NCI-H2107 treated with DMSO at 0.1 percent for 48 hours (cell line): Measurements from ENCODE around the gene BPIFA1.

Source experiments
- DNase-seq: peaks from one replicate; lab custom pipeline; 2025; ENCODE audit not compliant: unreplicated experiment; lab: John Stamatoyannopoulos, UW

The BPIFA1 gene

DNA sequence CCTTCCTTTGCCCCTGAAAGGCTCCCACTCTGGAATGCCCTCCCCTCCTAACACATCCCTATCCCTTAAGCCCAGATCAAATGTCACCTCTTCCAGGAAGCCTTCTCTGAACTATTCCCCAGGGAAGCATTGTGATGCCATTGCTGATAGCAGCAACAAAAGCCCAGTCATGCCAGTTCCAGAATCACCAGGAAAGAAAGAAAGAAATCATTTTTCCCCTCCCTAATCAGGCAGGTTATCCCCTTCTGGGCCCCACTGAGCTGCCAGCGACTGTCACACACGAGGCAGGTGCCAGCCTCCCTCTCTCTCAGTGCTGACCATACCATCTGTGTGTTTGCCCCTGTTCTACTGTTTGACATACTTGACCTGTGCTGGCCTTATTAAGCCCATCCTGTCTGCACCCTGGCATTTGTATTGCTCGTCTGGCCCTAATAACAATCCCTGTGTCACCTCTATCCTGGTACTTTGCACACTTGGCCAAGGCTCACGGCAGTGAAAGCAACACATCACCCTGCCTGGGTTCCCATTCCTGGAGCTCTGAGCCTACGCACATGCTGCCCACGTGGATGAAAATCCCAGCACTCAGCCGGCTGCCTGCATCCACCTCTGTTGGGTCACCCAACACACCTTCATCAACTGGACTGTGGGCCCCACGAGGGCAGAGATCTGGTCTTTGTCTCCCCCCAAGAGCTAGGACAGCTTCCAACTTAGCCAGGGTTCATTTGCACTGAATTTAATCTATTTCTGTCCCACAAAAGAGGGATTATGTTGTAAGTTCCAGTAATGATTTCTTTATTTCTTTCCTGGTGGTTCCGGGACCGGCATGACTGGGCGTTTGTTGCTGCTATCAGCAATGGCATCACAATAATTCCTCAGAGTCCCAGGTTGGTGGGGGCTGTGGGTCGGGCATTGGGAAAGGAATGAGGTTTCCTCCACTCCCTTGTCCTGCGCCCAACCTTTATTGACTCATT, 42.0 kb downstream of the BPIFA1 start:
- no peak for DNase-seq

- DNase-seq = no peak
Measured at GRCh38 chr20:33278700-33279099, 42.9 kb downstream of the BPIFA1 start.

- DNase-seq = no peak
Measured at GRCh38 chr20:33279261-33279910, 43.6 kb downstream of the BPIFA1 start.

GRCh38 chr20:33280000-33280680, 44.3 kb downstream of the BPIFA1 start:
- no peak for DNase-seq

GRCh38 chr20:33280775-33281174, 45.0 kb downstream of the BPIFA1 start:
- no peak for DNase-seq

- DNase-seq = no peak
Measured at GRCh38 chr20:33281550-33282146, 45.9 kb downstream of the BPIFA1 start.

GRCh38 chr20:33282196-33282934, 46.6 kb downstream of the BPIFA1 start:
- no peak for DNase-seq

GRCh38 chr20:33282991-33283555, 47.3 kb downstream of the BPIFA1 start, which contains the start of gene BPIFB1:
BPIFB1 (plus strand) TSS chr20:33283214; CDS start chr20:33286074, 2,860 bp downstream.
- DNase-seq = no peak

- no peak for DNase-seq
Measured at GRCh38 chr20:33284284-33284683, 48.5 kb downstream of the BPIFA1 start.

GRCh38 chr20:33284937-33285336, 49.1 kb downstream of the BPIFA1 start:
- no peak for DNase-seq

DNA sequence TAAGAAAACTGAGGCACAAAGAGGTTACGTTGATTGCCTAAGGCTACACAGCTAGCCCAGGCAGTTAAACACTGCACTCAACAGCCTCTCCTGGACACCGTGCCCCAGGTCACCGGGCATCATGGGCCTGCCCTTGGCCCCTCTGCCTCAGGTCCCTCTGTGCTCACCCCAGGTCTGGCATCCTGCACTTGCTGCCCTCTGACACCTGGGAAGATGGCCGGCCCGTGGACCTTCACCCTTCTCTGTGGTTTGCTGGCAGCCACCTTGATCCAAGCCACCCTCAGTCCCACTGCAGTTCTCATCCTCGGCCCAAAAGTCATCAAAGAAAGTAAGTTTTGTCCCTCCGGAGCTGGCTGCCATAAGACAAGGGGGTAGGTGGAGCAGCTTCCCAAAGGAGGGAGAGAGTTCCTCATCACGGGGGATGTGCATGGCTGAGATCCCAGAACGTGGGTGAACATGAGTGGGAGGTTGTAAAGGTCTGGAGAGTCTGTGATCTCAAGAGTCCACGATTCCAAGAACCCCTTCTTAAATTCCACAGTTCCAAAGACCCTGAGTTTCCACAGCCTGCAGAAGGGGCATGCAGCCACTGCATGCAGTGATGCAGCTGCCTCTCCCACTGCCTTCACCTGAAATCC, 50.2 kb downstream of the BPIFA1 start:
- no peak for DNase-seq

DNA sequence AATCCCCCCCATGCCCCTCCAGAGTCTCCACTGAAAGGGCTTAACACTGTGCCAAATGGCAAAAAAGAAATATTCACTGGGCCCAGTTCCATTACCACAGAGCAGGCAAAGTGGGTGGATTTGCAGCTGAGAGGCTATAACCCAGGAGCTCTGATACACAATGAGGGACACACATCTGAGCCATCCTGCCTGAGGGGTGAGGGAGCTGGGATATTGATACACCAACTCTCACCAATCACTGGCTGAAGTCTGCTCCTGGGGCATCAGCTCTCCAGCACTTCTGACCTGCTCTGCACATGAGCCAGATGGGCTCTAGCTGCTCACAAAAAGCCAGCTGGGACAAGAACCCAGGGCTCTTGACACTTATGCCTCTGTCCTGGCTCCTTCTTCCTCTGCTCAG, 52.1 kb downstream of the BPIFA1 start:
- no peak for DNase-seq

DNA sequence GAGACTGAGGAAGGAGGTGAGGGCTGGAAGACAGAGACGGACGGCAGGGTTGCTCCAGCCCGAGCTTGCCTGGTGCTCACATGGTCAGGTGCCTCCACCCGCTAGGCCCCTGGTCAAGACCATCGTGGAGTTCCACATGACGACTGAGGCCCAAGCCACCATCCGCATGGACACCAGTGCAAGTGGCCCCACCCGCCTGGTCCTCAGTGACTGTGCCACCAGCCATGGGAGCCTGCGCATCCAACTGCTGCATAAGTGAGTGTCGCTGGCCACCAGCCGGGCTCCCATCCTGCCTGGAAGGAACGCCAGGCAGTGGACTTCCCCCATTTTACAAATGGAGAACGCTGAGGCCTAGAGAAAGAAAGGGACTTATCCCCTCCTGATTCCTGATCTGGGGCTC, 55.1 kb downstream of the BPIFA1 start:
- DNase-seq = no peak

DNA sequence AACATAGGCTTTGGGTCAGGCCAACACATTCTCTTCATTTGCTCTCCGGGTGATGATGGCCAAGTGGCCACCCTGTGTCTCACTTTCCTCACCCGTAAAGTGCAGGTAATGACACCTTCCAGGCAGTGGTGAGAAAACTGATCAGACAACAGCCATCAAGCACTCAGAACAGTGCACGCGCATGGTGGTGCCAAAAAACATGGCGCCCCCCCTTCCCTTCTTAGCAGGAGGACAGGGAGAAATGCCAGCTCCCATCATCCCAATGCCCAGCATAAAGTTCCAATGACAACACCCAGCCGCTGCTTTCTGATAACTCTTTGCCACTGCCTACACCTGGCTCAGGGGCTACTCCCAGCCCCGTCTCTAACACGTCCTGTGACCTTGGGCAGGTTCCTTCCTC, 55.6 kb downstream of the BPIFA1 start:
- DNase-seq = no peak

DNA sequence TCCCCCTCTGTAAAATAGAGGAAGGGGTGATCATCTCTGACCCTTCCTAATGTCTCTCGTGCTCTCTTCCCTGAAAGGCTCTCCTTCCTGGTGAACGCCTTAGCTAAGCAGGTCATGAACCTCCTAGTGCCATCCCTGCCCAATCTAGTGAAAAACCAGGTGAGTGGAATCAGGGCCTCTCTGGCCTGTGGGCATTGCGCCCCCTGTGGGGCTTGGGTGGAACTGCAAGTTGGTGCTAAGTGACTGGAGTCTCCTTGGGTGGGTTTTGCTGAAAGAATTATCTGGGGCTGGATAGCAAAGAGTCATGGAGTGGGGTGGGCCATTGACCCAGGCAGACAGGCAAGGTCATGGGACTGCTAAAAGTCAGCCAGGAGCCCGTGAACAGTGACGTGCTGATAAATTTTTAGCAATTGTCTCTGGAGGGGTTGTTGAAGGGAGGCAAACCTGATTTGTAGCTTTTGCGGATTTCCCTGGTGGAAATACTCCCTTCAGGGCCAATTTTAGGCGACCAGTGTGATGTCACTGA, 56.1 kb downstream of the BPIFA1 start:
- no peak for DNase-seq
